SK-MEL-5 (cell line): Measurements from ENCODE around the gene ZC3H12D. TPM values are rescaled to one million over a fixed set of nuclear protein-coding genes. Genes with fewer than 3 reads are reported as not detected.
"Not testable (repeated sequence)": the region's sequence is repeated elsewhere in the genome, so short reads cannot be mapped to it uniquely, and the experiment has no call there.

Source experiments
- DNase-seq: peaks from one replicate; pipeline ENCODE4 v3.0.0-alpha.2; 2016; ENCODE audit warnings: low read depth, low spot score
- in situ Hi-C: cut with HindIII; loops from 2 replicates; pipeline ENCODE4 v1.10.0; 2016; ENCODE audit warnings: low sequenced_read_pairs, high pct_unique_total_duplicates, low pct_unique_long_range_greater_than_20kb
- total RNA-seq: library from RNA; depleted of rRNA; stranded (reverse); fragments of >200 nt; shearing (Covaris generic); gene quantifications from 2 replicates; pipeline ENCODE4 v1.2.3, GENCODE V29; 2014

The ZC3H12D gene
- total RNA-seq, 1 experiment from 2014 or later = not detected

GRCh38 chr6:149451376-149452036, 33.3 kb downstream of the ZC3H12D start:
- no peak for DNase-seq
- in situ Hi-C loops = no loop called here

GRCh38 chr6:149450679-149451375, 34.0 kb downstream of the ZC3H12D start:
- in situ Hi-C loops = no loop called here
- DNase-seq = no peak

GRCh38 chr6:149449831-149450678, 34.8 kb downstream of the ZC3H12D start:
- DNase-seq = no peak
- in situ Hi-C loops = no loop called here

- in situ Hi-C loops = no loop called here
- DNase-seq = no peak
Measured at GRCh38 chr6:149448821-149449453, 35.9 kb downstream of the ZC3H12D start.

GRCh38 chr6:149446791-149447376, 37.9 kb downstream of the ZC3H12D start:
- in situ Hi-C loops = no loop called here
- DNase-seq = no peak

- DNase-seq = no peak
- in situ Hi-C loops = no loop called here
Measured at GRCh38 chr6:149445573-149445972, 39.2 kb downstream of the ZC3H12D start.

GRCh38 chr6:149445095-149445466, 39.7 kb downstream of the ZC3H12D start:
- in situ Hi-C loops = no loop called here
- no peak for DNase-seq

- DNase-seq, in situ Hi-C loops: not testable (repeated sequence)
Measured at GRCh38 chr6:149444360-149445094, 40.3 kb downstream of the ZC3H12D start.

GRCh38 chr6:149443411-149444181, 41.2 kb downstream of the ZC3H12D start:
- DNase-seq = no peak
- in situ Hi-C loops = no loop called here

- in situ Hi-C loops = no loop called here
- no peak for DNase-seq
Measured at GRCh38 chr6:149441740-149442139, 43.1 kb downstream of the ZC3H12D start.

GRCh38 chr6:149440735-149441671, 43.8 kb downstream of the ZC3H12D start:
- in situ Hi-C loops = no loop called here
- no peak for DNase-seq

- no peak for DNase-seq
- in situ Hi-C loops = no loop called here
Measured at GRCh38 chr6:149439626-149440025, 45.2 kb downstream of the ZC3H12D start.

- no peak for DNase-seq
- in situ Hi-C loops = no loop called here
Measured at GRCh38 chr6:149438855-149439254, 46.0 kb downstream of the ZC3H12D start.

- in situ Hi-C loops = no loop called here
- DNase-seq = no peak
Measured at GRCh38 chr6:149437212-149437611, 47.6 kb downstream of the ZC3H12D start.

GRCh38 chr6:149436647-149437046, 48.2 kb downstream of the ZC3H12D start:
- in situ Hi-C loops = no loop called here
- no peak for DNase-seq
